ENCODE results near the gene THADA. TPM values are rescaled to one million over a fixed set of nuclear protein-coding genes. Genes with fewer than 3 reads are reported as not detected.
"Not testable (repeated sequence)": the region's sequence is repeated elsewhere in the genome, so short reads cannot be mapped to it uniquely, and the experiment has no call there.

The THADA gene
- total RNA-seq, 1 donor from 2014 or later, result 11.0 TPM

DNA sequence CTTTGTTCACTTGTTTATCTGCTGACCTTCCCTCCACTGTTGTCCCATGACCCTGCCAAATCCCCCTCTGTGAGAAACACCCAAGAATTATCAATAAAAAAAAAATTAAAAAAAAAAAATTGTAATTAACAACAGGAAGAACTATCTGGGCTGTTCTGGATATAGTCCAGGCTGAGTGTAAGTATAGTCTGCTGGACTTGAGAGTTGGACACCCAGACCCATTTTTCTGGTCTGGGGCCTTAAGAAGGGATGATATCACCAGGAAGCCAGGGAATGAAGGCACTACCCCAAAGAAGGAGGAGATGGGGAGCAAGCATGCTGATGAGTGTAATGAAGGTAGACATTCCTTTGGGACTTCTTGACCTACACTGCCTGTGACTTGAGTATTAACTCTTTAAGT is 297.3 kb downstream of the THADA start:
- DNase-seq (ENCODE audit: low read depth), result no peak

DNA sequence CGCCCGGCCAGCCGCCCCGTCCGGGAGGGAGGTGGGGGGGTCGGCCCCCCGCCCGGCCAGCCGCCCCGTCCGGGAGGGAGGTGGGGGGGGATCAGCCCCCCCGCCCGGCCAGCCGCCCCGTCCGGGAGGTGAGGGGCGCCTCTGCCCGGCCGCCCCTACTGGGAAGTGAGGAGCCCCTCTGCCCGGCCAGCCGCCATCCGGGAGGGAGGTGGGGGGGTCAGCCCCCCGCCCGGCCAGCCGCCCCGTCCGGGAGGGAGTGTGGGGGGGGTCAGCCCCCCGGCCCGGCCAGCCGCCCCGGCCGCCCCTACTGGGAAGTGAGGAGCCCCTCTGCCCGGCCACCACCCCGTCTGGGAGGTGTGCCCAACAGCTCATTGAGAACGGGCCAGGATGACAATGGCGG is 298.1 kb downstream of the THADA start:
- not testable (repeated sequence) for H3K4me3 ChIP-seq (ENCODE audit: low read depth, low read length); DNase-seq (ENCODE audit: low read depth)

More for the DNA sequence above, 297.3 kb downstream of the THADA start:
- TF ChIP-seq, protein P1, sequence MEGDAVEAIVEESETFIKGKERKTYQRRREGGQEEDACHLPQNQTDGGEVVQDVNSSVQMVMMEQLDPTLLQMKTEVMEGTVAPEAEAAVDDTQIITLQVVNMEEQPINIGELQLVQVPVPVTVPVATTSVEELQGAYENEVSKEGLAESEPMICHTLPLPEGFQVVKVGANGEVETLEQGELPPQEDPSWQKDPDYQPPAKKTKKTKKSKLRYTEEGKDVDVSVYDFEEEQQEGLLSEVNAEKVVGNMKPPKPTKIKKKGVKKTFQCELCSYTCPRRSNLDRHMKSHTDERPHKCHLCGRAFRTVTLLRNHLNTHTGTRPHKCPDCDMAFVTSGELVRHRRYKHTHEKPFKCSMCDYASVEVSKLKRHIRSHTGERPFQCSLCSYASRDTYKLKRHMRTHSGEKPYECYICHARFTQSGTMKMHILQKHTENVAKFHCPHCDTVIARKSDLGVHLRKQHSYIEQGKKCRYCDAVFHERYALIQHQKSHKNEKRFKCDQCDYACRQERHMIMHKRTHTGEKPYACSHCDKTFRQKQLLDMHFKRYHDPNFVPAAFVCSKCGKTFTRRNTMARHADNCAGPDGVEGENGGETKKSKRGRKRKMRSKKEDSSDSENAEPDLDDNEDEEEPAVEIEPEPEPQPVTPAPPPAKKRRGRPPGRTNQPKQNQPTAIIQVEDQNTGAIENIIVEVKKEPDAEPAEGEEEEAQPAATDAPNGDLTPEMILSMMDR (conservative IDR thresholded peaks at IDR 0.05; ENCODE audit: low read depth, low read length), result no peak
- H3K4me3 ChIP-seq (ENCODE audit: low read depth, low read length), result no peak overlapping the region

DNA sequence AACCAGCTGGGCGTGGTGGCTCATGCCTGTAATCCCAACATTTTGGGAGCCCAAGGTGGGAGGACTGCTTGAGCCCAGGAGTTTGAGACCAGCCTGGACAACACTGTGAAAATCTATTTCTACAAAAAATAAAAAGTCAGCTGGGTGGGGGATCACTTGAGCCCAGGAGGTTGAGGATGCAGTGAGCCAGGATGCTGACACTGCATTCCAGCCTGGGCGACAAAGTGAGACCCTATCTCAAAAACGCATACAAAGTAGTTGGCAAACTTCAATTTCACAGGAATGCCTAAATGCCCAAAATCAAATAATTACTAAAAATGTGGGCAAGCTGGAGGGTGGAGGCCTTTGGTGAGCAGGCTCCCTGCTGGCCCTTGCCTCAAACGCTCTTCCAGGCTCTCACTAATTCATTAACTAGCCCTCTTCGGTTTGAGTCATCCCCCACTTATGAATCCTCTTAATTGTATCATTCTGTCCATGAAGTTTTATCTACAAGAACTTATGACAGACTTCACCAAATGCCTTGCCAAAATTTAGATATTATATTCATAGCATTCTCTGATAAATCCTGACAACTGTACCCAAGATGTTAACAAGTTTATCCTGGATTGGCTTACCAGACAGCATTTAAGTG is 300.8 kb downstream of the THADA start:
- TF ChIP-seq, protein P1 (conservative IDR thresholded peaks at IDR 0.05; ENCODE audit: low read depth, low read length), result no peak
- no peak overlapping the region for H3K4me3 ChIP-seq (ENCODE audit: low read depth, low read length)
- DNase-seq (ENCODE audit: low read depth), result no peak

DNA sequence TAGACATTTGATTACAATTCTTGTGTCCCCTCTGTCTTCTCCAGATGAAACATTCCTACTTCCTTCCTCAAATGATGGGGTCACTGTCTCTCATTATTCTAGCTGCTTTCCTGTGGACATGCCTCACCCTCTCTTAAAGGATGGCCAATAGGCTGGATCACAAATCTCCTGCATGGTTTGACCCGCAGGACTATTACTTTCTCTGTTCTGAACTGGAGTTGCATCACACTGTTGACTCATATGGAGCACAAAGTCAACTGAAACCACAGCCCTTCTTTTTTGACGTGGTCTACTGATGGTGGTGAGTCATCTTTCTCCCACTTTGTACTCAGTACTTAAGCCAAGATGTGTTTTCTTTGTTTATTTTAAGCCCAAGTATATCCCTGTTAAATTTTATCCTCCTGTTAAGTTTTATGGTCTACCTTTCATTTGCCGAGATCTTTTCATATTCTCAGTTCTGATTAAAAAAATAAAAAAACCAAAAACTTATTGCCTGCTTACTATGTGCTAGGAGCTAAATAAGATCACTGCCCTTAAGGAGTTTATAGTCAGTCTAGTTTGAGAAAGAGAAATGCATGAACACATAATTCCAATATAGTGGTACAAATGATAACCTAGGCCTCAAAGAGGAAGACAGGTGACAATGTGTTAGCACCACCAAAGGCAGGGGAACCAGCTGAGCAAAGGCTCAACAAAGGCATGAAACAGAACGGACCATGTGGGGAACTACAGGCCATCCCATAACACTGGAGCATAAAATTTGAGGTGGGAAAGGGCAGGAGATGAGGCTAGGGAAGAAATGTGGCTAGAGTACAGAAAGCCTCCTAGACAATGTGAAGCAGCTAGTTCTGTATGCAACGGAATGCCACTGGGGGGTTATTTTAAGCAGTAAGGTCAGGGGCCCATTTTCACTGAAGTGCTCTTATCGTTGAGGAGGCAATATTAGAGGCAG is 301.8 kb downstream of the THADA start:
- TF ChIP-seq, protein P1 (conservative IDR thresholded peaks at IDR 0.05; ENCODE audit: low read depth, low read length), result no peak
- H3K4me3 ChIP-seq (ENCODE audit: low read depth, low read length), result no peak overlapping the region
- peak; percentile 99 for DNase-seq (ENCODE audit: low read depth)

DNA sequence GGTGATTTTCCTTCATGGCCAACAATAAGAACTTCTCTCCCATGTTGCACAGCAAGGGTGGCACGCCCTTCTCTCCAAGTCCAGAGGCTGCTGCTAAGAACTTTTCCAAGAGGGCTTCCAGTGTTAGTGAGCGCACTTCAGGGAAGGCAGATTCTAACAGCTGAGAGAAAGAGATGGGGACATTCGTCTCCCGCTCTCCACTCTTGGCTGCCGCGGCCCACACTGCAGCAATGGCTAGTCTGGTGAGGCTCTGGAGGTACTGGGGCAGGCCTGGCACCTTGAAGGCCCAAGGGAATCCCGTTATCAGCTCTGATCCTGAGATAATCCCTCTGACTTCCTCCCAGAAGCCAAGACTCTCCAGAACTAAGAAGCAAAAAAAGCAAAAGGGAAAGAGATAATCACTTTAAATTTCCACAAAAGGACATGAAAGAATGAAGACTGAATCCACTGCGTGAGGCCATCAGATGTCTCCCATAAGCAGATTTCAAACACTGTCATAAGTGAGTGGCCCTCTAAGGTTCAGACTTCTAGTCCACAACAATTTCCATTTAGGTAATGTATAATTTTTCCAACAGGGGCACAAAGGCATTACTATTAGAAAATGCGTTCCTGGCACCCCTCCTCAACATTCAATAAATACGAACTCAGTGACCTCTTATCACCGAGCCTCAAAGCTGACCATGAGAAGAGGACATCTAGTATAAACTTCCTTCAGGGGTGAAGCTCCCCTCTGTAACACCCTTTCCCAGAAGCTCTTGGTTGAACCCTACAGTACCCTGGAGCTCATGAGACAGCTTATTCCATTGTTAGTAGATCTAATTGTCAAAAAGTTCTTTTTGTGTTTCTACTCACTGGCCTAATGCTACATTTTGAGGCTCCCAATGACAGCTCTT is 302.7 kb downstream of the THADA start:
- H3K4me3 ChIP-seq (ENCODE audit: low read depth, low read length), result no peak overlapping the region
- TF ChIP-seq, protein P1 (conservative IDR thresholded peaks at IDR 0.05; ENCODE audit: low read depth, low read length), result no peak
- no peak for DNase-seq (ENCODE audit: low read depth)

DNA sequence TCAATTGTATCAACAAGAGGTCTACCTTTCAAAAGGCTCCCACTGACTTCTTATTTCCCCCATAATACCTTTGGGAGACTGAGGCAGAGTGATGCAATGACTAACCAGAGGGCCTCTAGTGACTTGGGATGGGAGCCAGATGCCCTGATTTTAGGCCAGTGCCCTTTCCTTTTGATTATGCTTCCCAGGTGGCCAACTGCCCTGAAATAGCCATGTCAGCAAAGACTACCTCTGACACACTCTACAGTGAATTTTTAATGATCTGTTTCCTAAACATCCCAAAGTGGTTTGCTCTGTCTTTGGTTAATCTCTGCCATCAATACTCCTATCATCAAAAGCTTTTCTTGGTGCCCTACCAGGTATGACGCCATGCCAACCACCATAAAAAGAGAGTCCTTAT is 303.5 kb downstream of the THADA start:
- H3K4me3 ChIP-seq (ENCODE audit: low read depth, low read length), result no peak overlapping the region
- no peak for DNase-seq (ENCODE audit: low read depth)
- TF ChIP-seq, protein P1 (conservative IDR thresholded peaks at IDR 0.05; ENCODE audit: low read depth, low read length), result no peak

DNA sequence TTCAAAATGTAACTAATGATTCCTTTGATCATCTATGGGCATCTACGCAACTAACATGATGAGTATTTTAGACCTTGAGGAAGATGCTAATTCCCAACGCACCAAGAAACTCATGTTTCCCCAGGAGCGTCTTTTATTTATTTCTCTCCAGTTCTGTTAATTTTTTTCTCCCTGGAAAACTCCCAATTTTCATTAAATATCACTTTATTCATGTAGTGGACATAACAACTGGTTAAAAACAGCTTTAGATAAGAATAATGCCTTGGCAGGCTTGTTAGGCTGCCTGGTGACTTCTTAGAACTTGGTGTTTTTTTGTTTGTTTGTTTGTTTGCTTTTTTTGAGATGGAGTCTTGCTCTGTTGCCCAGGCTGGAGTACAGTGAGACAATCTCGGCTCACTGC is 306.5 kb downstream of the THADA start:
- TF ChIP-seq, protein P1 (conservative IDR thresholded peaks at IDR 0.05; ENCODE audit: low read depth, low read length), result no peak
- no peak for DNase-seq (ENCODE audit: low read depth)
- H3K4me3 ChIP-seq (ENCODE audit: low read depth, low read length), result no peak overlapping the region
